Measurements from ENCODE around the gene UNK. TPM values are rescaled to one million over a fixed set of nuclear protein-coding genes. Genes with fewer than 3 reads are reported as not detected.

UNK gene
- total and polyA plus RNA-seq, 5 experiments from 2014 or later, result 24.4 to 57.7 (median 26.9) TPM

DNA sequence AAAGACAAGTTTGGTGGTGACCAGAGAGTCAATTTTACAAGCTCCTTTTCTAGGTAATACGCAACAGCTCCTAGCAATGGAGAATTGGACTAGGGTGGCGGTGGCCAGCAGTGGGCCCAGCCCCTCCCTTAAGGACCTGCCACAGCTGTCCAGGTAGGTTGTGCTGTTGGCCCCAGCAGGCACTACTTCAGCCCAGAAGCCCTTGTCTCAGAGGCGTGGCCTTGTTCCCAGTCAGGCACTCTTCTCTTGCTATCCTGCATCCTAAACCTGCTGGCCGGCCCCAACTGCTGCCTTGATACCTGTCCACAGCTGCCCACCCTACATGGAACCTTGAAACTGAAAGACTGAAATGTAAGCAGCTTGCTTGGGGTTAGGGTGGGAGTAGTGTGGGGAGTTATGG is 18.6 kb upstream of the UNK start:
- POLR2A ChIA-PET, result interaction anchor here (0.7 to 28.6 kb wide), 10 partner anchors 12 to 244 kb away, joined by 3 to 596 read pairs (median 4); partner anchors contain the start of genes TRIM65, UNC13D and UNK
- Mint-ChIP-seq H3K36me3 (no peaks in the 10 kb centered on the region), H3K9me3 (no peaks in the 10 kb centered on the region), H3K27me3 (no peaks in the 10 kb centered on the region), H3K27ac (peak overlapping the region in 7 of 10 donors; percentile 27 to 76 (median 60)), H3K4me3 (peak overlapping the region; percentile 13 to 81 (median 56)), H3K4me1 (peaks cover 1 to 23% (median 16%) of the 10 kb centered on the region in 4 donors)
- DNase-seq (no peak), ATAC-seq (no peak)

DNA sequence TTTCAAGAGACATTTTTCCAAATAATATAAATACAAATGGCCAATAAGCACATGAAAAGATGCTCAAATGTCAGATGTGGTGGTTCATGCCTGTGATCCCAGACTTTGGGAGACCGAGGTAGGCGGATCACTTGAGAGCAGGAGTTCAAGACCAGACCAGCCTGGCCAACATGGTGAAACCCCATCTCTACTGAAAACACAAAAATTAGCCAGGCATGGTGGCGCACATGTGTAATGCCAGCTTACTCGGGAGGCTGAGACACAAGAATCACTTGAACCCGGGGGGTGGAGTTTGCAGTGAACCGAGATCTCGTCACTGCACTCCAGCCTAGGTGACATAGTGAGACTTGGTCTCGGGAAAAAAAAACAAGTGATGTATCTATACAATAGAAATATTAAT is 16.7 kb upstream of the UNK start:
- POLR2A ChIA-PET, result interaction anchor here (1.3 to 28.6 kb wide), 2 partner anchors 8 to 14 kb away, joined by 4 to 596 read pairs; partner anchors contain the start of gene UNK
- no peak overlapping the region for H3K4me3 Mint-ChIP-seq
- H3K36me3 Mint-ChIP-seq, result no peaks in the 10 kb centered on the region
- H3K27me3 Mint-ChIP-seq, result no peaks in the 10 kb centered on the region
- DNase-seq (no peak), ATAC-seq (no peak)
- peaks cover 4 to 16% (median 14%) of the 10 kb centered on the region in 4 donors for H3K4me1 Mint-ChIP-seq
- H3K9me3 Mint-ChIP-seq, result no peaks in the 10 kb centered on the region
- H3K27ac Mint-ChIP-seq, result peak overlapping the region in 1 of 10 donors; percentile 14

DNA sequence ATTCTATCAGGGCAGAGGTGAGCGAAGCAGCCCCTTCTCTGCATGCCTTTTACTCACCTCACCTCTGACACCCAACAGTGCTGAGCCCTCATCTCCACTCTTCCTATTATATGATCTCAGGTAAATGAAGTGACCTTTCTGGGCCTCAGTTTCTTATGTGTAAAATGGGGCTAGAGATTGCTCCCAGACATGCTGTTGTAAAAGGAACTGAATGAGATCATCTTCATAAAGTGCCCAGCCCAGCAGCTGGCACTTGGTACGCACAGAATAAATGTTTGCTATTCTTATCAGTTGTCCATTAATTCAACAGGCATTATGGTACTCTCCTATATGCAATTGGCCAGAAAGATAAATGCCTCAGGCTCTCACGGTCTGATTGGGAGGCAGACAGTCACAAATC is 15.1 kb upstream of the UNK start:
- Mint-ChIP-seq H3K27me3 (peaks cover 0 to 2% (median 0%) of the 10 kb centered on the region in 5 donors), H3K4me1 (peaks cover 2 to 6% (median 2%) of the 10 kb centered on the region in 4 donors), H3K27ac (no peak overlapping the region), H3K36me3 (peaks cover 0 to 2% (median 0%) of the 10 kb centered on the region in 3 donors), H3K9me3 (no peaks in the 10 kb centered on the region), H3K4me3 (no peak overlapping the region)
- DNase-seq (no peak), ATAC-seq (no peak)
- POLR2A ChIA-PET, result interaction anchor here (0.6 to 28.6 kb wide), 3 partner anchors 12 to 673 kb away, joined by 3 to 596 read pairs (median 6); partner anchors contain the start of gene UNK

DNA sequence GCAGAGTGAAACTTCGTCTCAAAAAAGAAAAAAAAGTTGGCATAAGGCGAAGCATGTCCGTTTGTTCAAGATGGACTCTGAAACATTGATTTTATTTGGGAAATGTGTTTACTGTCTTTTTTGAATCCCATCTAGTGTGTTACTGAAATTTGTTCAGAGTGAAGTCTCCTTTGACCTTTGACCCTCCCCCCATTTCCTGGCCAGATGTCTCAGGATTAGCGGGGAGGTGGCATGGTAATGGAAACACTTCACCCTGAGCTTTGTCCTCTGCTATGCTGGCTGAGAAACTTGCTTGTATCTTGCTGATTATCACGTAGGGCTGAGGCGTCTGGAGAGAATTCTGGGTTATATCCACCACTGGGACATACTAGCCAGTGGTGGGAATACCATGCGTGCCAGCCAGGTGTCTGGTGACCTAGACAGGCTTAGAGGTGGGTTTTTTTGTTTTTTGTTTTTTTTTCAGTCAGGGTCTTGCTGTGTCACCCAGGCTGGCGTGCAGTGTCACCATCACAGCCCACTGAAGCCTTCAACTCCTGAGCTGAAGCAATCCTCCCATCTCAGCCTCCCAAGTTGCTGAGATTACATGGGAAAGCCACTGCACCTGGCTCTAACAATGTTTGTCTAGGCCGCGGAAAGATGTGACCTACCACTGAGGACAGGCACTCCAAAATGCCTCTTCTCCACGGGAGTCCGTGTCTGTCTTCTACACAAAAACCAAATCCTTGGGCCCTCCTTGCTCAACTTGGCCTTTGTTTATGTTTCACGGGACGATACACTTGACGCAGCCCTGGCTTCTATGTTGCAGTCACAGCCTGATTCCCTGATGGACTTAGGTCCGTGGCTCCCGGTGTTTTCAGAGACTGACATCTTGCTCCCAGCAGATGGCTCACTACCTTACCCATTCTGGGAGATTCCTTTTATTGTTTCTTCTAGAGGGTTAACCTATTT is 13.0 kb upstream of the UNK start:
- Mint-ChIP-seq H3K4me1 (peaks cover 13 to 22% (median 17%) of the 10 kb centered on the region in 4 donors), H3K27ac (peak overlapping the region in 1 of 10 donors; percentile 18), H3K9me3 (no peaks in the 10 kb centered on the region), H3K27me3 (peaks cover 0 to 2% (median 0%) of the 10 kb centered on the region in 5 donors), H3K4me3 (no peak overlapping the region), H3K36me3 (peaks cover 0 to 17% (median 0%) of the 10 kb centered on the region in 3 donors)
- POLR2A ChIA-PET, result interaction anchor here (0.7 to 28.6 kb wide), 6 partner anchors 6 to 501 kb away, joined by 3 to 596 read pairs (median 108); partner anchors contain the start of genes GALK1, MIF4GD, UNC13D and UNK
- ATAC-seq, result no peak
- peak in 1 of 10 donors; percentile 46 for DNase-seq

DNA sequence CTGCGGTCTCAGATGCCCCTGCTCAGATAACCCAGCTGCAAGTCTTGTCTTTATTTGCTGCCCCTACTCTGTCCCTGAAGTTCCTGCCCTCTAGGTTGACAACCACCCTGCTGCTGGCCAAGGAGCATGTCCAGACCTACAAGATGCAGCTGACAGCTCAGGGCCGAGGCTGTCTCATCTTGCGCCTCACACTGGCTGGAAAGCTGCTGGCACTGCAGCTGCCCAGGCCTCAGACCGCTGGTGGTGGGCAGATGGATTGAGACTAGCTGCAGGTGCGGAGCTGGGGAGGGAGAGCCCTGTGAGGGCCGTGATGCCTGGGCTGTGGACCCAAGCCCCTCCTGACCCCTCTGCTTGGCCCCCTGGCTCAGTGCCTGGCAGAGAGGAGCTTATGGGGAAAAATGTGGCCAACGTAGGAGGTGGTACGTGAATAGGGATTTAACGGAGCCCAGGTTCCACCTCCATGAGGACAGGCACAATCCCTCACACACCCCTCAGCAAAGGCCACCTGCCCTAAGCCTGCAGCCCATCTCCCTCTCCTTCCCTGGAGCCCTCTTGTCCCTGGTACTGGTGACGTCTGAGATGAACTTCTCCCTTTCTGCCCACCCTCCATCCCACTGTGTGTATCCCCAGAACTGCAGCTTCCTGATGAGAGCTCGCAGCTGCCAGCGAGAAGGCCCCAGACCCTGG is 11.3 kb upstream of the UNK start:
- Mint-ChIP-seq H3K4me3 (peak overlapping the region in 1 of 10 donors; percentile 10), H3K27ac (peak overlapping the region in 4 of 10 donors; percentile 25 to 99 (median 58)), H3K36me3 (peaks cover 9 to 33% (median 11%) of the 10 kb centered on the region in 3 donors), H3K9me3 (no peaks in the 10 kb centered on the region), H3K27me3 (peaks cover 0 to 2% (median 0%) of the 10 kb centered on the region in 5 donors), H3K4me1 (peaks cover 20 to 34% (median 32%) of the 10 kb centered on the region in 4 donors)
- ATAC-seq (no peak), DNase-seq (peak in 1 of 10 donors; percentile 61)
- POLR2A ChIA-PET, result interaction anchor here (1.0 to 28.6 kb wide), 5 partner anchors 7 to 103 kb away, joined by 3 to 596 read pairs (median 122); partner anchors contain the start of genes GALK1, UNC13D, UNK and WBP2

DNA sequence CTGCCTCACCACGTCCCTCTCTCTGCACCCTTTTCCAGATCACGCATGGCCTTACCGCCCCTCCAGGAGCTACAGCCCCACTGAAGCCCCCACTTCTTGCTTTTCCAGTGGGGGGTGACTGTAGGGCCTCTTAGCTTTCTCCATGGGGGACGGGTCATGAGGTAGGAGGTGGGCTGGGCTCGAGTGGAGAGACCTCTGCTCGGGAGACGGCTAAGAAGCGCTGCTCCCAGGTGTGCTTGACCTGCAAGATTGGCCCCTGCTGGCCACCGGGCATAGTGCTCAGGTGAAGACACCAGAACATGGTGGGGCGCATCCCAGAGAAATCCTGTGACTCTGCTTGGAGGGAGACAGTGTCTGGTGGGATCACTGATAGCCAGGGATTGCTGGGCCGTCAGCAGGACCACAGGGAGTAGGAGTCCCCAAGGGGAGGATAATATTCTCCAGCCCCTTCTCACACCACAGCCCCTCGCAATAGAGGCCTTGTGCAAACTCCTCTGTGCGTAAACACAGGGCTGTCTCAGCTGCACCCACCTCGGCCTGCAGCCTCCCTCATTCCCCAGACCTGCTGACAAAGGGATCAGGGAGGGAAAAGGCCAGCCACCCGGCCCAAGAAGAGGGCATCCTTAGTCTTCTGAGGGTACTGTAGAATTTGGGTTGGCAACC is 10.7 kb upstream of the UNK start:
- Mint-ChIP-seq H3K36me3 (peaks cover 15 to 40% (median 18%) of the 10 kb centered on the region in 3 donors), H3K4me3 (peak overlapping the region in 1 of 10 donors; percentile 10), H3K27me3 (peaks cover 0 to 2% (median 0%) of the 10 kb centered on the region in 5 donors), H3K4me1 (peaks cover 23 to 39% (median 35%) of the 10 kb centered on the region in 4 donors), H3K9me3 (no peaks in the 10 kb centered on the region), H3K27ac (peak overlapping the region in 4 of 10 donors; percentile 51 to 99 (median 60))
- POLR2A ChIA-PET, result interaction anchor here (4.2 to 28.6 kb wide), 5 partner anchors 8 to 81 kb away, joined by 15 to 596 read pairs (median 122); partner anchors contain the start of genes GALK1, UNC13D, UNK and WBP2
- no peak for ATAC-seq
- DNase-seq, result no peak

DNA sequence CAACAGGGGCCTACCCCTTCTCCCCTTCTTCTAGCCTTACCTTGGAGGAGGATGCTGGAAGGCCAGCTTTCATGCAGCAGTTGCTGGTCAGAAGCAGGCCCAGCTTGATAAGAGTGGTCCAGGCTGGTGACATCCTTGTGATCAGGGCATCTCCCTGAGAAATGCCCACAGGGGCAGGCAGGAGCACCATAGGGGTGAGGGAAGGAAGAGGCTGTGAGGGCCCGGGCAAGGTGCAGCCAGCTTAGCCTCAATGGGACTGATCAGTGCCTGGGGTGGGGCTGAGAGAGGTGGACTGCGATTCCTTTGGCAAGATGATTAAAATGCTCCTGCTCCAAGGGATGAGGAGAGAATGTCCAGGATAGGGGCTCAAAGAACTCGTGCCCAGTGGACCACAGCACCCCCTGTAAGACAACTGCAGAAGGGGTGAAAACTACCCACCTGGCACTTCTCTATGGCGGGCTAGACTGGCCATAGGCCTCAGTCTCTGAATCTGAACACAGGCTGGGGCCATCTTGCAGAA is 10.1 kb upstream of the UNK start:
- Mint-ChIP-seq H3K4me1 (peaks cover 23 to 41% (median 35%) of the 10 kb centered on the region in 4 donors), H3K27ac (peak overlapping the region in 5 of 10 donors; percentile 51 to 99 (median 70)), H3K27me3 (peaks cover 0 to 3% (median 0%) of the 10 kb centered on the region in 5 donors), H3K36me3 (peaks cover 16 to 41% (median 19%) of the 10 kb centered on the region in 3 donors), H3K4me3 (peak overlapping the region in 4 of 10 donors; percentile 2 to 53 (median 16)), H3K9me3 (peaks cover 0 to 2% (median 0%) of the 10 kb centered on the region in 9 donors)
- POLR2A ChIA-PET, result interaction anchor here (1.4 to 28.6 kb wide), 7 partner anchors 7 to 249 kb away, joined by 3 to 596 read pairs (median 93); partner anchors contain the start of genes GALK1, LLGL2, UNC13D and UNK
- ATAC-seq (no peak), DNase-seq (peak in 1 of 10 donors; percentile 23)

DNA sequence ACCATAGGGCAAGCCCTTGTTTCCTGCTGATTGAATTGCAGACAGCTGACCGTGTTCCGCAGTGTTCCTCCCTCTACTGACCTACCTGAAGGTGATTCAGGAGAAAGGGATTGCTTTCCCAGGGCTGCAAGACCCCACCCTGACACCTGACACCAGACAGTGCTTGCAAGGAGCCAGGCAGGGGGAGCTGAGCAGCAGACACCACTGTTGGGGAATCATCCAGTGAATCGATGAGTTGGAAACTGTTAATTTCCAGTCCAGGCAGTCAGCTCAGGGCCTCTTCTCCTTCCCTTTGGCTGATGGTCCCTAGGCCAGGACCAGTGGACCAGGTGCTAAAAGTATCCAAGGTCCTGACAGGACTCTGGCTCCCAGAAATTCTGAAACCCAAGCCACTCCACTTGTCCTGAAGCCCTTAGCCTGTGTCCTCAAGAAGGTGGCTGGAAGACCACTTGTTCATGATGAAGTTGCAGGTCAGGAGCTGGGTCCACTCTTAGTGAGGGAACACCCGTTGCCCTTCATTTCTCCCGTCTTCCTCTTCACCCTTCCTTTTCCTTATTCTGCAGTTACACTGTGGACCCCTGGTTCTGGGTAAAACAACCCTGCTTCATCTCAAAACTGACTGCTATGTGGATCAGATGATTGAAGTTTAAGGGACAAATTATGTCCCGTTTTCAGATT is 9.5 kb upstream of the UNK start:
- H3K27me3 Mint-ChIP-seq, result peaks cover 0 to 7% (median 0%) of the 10 kb centered on the region in 5 donors
- H3K4me1 Mint-ChIP-seq, result peaks cover 27 to 47% (median 41%) of the 10 kb centered on the region in 4 donors
- POLR2A ChIA-PET, result interaction anchor here (0.8 to 28.6 kb wide), 11 partner anchors 7 to 259 kb away, joined by 3 to 596 read pairs (median 15); partner anchors contain the start of genes GALK1, LLGL2, RECQL5 and SAP30BP
- H3K9me3 Mint-ChIP-seq, result peaks cover 0 to 4% (median 0%) of the 10 kb centered on the region in 9 donors
- H3K4me3 Mint-ChIP-seq, result peak overlapping the region in 7 of 10 donors; percentile 20 to 97 (median 89)
- ATAC-seq (no peak), DNase-seq (peak in 2 of 10 donors; percentile 24)
- peaks cover 18 to 44% (median 22%) of the 10 kb centered on the region in 3 donors for H3K36me3 Mint-ChIP-seq
- H3K27ac Mint-ChIP-seq, result peak overlapping the region in 8 of 10 donors; percentile 57 to 99 (median 76)

DNA sequence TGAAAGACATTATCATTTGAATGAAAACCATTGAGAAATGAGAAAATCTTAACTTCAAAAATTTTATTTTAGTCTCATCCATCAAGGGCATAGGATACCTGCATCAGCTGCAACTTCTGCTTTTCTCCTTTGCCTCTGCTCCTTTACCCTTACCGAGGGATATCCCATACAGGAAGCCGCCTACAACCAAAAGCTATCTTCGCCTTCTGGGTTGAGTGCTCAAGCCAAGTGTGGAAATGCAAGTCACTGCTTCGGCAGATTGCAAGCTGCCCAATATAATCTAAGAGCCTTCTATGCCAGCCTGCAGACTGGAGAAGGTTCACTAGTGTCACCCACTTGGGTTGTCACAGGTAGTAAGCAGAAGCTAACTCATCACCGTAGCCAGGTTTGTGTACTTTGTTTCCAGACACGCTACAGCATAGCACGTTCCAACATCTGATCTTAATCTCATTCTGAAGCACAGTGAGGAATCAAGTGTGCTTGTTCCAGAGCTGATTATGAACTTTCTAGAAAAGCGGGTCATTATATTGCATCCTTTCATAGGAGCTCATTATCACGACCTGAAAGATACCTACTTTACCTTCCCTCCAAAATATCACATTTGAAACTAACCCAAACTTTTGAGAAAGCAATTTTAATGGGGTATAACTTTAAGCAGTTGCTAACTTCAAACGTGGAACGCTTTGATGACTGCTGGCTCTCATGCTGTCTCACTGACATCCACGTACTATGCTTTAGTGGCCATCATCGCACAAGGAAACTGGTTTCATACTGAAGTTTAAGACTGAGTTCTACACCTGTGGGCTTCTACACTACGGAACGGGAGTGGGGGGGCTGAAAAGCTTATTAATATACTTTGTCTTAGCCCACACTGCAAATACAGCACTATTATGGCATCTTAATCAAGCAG is 8.0 kb upstream of the UNK start:
- peaks cover 0 to 7% (median 0%) of the 10 kb centered on the region in 5 donors for H3K27me3 Mint-ChIP-seq
- H3K4me3 Mint-ChIP-seq, result peak overlapping the region; percentile 84 to 100 (median 96)
- ATAC-seq (peak; percentile 3 to 13), DNase-seq (peak in 6 of 10 donors; percentile 33 to 54 (median 47))
- POLR2A ChIA-PET, result interaction anchor here (0.5 to 28.6 kb wide), 23 partner anchors 5 to 505 kb away, joined by 3 to 596 read pairs (median 4); partner anchors contain the start of genes ACOX1, GALK1, MIF4GD and MRPL38
- peak overlapping the region; percentile 57 to 99 (median 78) for H3K27ac Mint-ChIP-seq
- peaks cover 18 to 44% (median 22%) of the 10 kb centered on the region in 3 donors for H3K36me3 Mint-ChIP-seq
- H3K4me1 Mint-ChIP-seq, result peaks cover 27 to 48% (median 43%) of the 10 kb centered on the region in 4 donors
- peaks cover 0 to 4% (median 0%) of the 10 kb centered on the region in 9 donors for H3K9me3 Mint-ChIP-seq

Measured in naive thymus-derived CD8-positive, alpha-beta T cell (primary cell).